RWPE2 (cell line): ENCODE data around the gene GJD3.

ENCODE experiments used
- ATAC-seq: fragments of 200-7000 bp; cut with Tn5 transposase; 3 replicates; pipeline ENCODE4 v1.9.1; 2021; ENCODE audit warnings: low read depth
- DNase-seq: peaks from one replicate; pipeline ENCODE4 v3.0.0-alpha.2; 2020; ENCODE audit warnings: low spot score
- H3K27ac ChIP-seq: fragments of 450-650 bp; 2 replicates; pipeline ENCODE4 v1.5.1; 2017; ENCODE audit warnings: mild to moderate bottlenecking; ENCODE audit not compliant: poor library complexity, severe bottlenecking
- H3K27me3 ChIP-seq: fragments of 250-450 bp; sonication (Bioruptor Pico); 2 replicates; pipeline ENCODE4 v1.5.1; 2021; ENCODE audit warnings: mild to moderate bottlenecking, moderate library complexity; ENCODE audit not compliant: insufficient read depth, poor library complexity, severe bottlenecking
- H3K36me3 ChIP-seq: fragments of 250-450 bp; sonication (Bioruptor Pico); 2 replicates; pipeline ENCODE4 v1.5.1; 2020; ENCODE audit warnings: low read depth, mild to moderate bottlenecking, moderate library complexity
- H3K4me1 ChIP-seq: fragments of 250-450 bp; sonication (Bioruptor Pico); 2 replicates; pipeline ENCODE4 v1.5.1; 2021; ENCODE audit warnings: mild to moderate bottlenecking, moderate library complexity; ENCODE audit not compliant: insufficient read depth, poor library complexity, severe bottlenecking
- H3K4me3 ChIP-seq: fragments of 250-450 bp; sonication (Bioruptor Pico); 2 replicates; pipeline ENCODE4 v1.5.1; 2021; ENCODE audit warnings: mild to moderate bottlenecking, moderate library complexity; ENCODE audit not compliant: severe bottlenecking
- H3K9me3 ChIP-seq: fragments of 250-450 bp; sonication (Bioruptor Pico); 2 replicates; pipeline ENCODE4 v1.5.1; 2021; ENCODE audit warnings: mild to moderate bottlenecking, moderate library complexity; ENCODE audit not compliant: severe bottlenecking
- CTCF ChIP-seq: fragments of 450-650 bp; IDR thresholded peaks from one replicate; pipeline ENCODE4 v1.5.1; 2017; ENCODE audit warnings: mild to moderate bottlenecking, moderate library complexity; ENCODE audit not compliant: poor library complexity, severe bottlenecking

Gene GJD3

DNA sequence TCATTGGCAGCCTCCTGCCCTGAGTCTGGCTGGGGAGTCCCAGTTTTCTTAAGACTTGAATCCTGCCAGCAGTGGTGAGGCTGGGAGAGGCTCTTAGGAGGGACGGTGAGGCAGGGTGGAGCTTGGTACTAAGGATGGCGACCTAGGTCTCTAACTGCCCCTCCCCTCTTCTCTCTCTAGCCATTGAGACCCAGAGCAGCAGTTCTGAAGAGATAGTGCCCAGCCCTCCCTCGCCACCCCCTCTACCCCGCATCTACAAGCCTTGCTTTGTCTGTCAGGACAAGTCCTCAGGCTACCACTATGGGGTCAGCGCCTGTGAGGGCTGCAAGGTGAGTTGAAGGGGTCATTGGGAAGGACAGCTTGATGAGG lies 16.4 kb downstream of the GJD3 start:
- Histone ChIP-seq H3K4me3 (no peak overlapping the region), H3K36me3 (peaks cover 46% of the 10 kb centered on the region), H3K27me3 (no peaks in the 10 kb centered on the region), H3K27ac (peak overlapping the region; percentile 88), H3K9me3 (no peaks in the 10 kb centered on the region), H3K4me1 (peaks cover 66% of the 10 kb centered on the region)
- ATAC-seq: no peak
- no peak for TF ChIP-seq CTCF
- DNase-seq: no peak

DNA sequence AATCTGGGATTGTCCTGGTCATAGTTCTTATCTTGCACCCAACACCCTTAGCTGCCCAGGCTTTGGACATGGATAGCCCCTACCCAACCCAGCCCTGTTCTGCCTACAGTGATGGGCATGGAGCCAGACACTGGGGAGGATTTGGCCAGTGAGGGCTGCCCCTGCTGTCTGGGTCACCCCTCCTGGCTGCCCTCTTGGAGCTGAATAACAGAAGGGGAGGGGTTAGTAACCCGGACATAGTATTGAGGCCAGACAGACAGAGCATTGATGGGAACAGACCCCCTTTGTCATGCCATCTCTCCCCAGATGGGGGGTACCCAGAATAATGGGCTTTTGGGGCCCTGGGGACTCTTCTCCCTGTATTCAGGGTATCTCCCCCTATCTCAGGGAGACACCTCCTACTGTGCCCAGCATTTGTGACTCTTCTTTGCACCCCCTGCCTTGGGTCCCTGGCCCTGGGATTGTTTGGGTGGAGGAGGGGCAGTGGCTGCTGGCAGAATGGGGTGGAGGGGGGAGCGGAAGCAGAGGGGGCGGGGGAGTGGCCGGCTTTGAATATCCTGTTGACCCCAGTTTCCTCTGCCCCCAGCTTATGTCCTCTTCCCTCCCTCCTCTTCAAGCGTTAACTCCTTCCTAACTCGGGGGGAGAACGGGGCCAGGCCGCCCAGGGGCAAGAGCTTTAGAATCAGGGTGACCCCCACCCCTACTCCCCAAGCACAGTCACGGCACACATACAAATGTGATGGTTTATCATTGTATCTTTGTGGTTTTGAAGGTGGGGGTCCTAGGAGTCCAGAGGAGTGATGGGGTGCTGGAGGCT lies 17.0 kb downstream of the GJD3 start:
- ATAC-seq (no peak), DNase-seq (no peak)
- Histone ChIP-seq H3K9me3 (no peaks in the 10 kb centered on the region), H3K27me3 (no peaks in the 10 kb centered on the region), H3K36me3 (peaks cover 40% of the 10 kb centered on the region), H3K27ac (peak overlapping the region; percentile 88), H3K4me3 (no peak overlapping the region), H3K4me1 (peaks cover 66% of the 10 kb centered on the region)
- no peak for TF ChIP-seq CTCF

- DNase-seq (no peak), ATAC-seq (no peak)
- H3K36me3 ChIP-seq: peaks cover 32% of the 10 kb centered on the region
- H3K9me3 ChIP-seq: no peaks in the 10 kb centered on the region
- no peak for TF ChIP-seq CTCF
- H3K4me1 ChIP-seq: peaks cover 66% of the 10 kb centered on the region
- no peak overlapping the region for H3K4me3 ChIP-seq
- no peaks in the 10 kb centered on the region for H3K27me3 ChIP-seq
- H3K27ac ChIP-seq: peak overlapping the region; percentile 88
Measured at GRCh38 chr17:40346765-40347158, 17.8 kb downstream of the GJD3 start.

DNA sequence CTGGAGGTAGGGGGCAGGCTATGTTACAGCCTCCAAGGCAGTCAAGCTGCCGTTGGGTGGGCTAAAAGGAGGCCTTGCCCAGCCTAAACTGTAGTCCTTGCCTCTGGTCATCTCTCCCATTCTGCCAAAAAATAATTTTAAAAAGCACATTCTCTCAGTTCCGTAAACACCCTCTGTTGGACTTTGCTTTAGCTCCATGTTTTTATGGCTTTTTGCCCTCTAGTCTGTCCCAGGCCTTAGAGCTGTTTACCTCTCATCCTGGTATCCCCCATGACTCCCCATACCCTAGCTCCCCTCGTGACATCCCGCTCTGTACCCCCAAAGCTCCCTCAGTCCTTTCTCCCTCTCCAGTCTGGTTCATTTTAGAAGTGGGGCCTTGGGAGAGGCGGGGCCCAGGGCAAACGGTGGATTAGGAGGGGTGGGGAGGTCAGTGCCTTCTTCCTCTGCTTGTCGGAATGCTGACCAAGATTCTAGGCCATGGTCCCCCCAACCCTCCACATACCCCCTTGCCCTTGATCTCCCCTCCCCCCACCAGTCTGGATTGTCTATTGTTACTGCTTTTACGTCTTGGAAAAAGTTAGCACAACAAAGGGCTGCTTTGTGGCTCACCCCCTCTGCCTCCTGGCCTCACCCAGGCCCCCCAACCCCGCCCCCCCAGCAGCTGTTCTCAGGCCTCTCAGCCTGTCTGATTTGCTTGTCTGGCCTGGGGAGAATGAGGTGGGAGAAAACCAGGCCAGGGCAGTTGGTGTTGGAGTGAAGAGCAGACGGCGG lies 18.4 kb downstream of the GJD3 start:
- no peak for TF ChIP-seq CTCF
- Histone ChIP-seq H3K9me3 (no peaks in the 10 kb centered on the region), H3K4me1 (peaks cover 66% of the 10 kb centered on the region), H3K4me3 (no peak overlapping the region), H3K27ac (peak overlapping the region; percentile 88), H3K36me3 (peaks cover 27% of the 10 kb centered on the region), H3K27me3 (no peaks in the 10 kb centered on the region)
- DNase-seq (no peak), ATAC-seq (no peak)
